Stimulated activated CD8-positive, alpha-beta memory T cell treated with anti-CD3 and anti-CD28 coated beads, Interleukin-12 subunit alpha, Interleukin-12 subunit beta, amount 100 ng/mL, for 4 hours (primary cell): Measurements from ENCODE around the gene KCNJ6.
"Not testable (repeated sequence)": the region's sequence is repeated elsewhere in the genome, so short reads cannot be mapped to it uniquely, and the experiment has no call there.

Experiments used
- DNase-seq: peaks from one replicate; pipeline ENCODE4 v3.0.0-alpha.2; 2020; ENCODE audit warnings: low read depth

The KCNJ6 gene

GRCh38 chr21:37770461-37770860 is 145.8 kb downstream of the KCNJ6 start:
- DNase-seq, result no peak

GRCh38 chr21:37769656-37770055 is 146.6 kb downstream of the KCNJ6 start:
- DNase-seq, result no peak

- DNase-seq, result no peak
These were observed 148.3 kb downstream of the KCNJ6 start for GRCh38 chr21:37767984-37768383.

GRCh38 chr21:37766129-37766528 is 150.1 kb downstream of the KCNJ6 start:
- DNase-seq, result no peak

- DNase-seq, result no peak
These were observed 150.9 kb downstream of the KCNJ6 start for GRCh38 chr21:37765221-37765900.

- DNase-seq, result no peak
These were observed 151.6 kb downstream of the KCNJ6 start for GRCh38 chr21:37764691-37765090.

- no peak for DNase-seq
These were observed 153.0 kb downstream of the KCNJ6 start for GRCh38 chr21:37763298-37763697.

- DNase-seq, result no peak
These were observed 153.7 kb downstream of the KCNJ6 start for GRCh38 chr21:37762606-37763005.

GRCh38 chr21:37761406-37761805 is 154.9 kb downstream of the KCNJ6 start:
- not testable (repeated sequence) for DNase-seq

- DNase-seq, result no peak
These were observed 156.5 kb downstream of the KCNJ6 start for GRCh38 chr21:37759777-37760176.

- DNase-seq, result no peak
These were observed 157.3 kb downstream of the KCNJ6 start for GRCh38 chr21:37758982-37759381.

- no peak for DNase-seq
These were observed 158.5 kb downstream of the KCNJ6 start for GRCh38 chr21:37757606-37758376.

GRCh38 chr21:37753122-37753599 is 163.1 kb downstream of the KCNJ6 start:
- no peak for DNase-seq

- no peak for DNase-seq
These were observed 164.8 kb downstream of the KCNJ6 start for GRCh38 chr21:37751268-37751975.

GRCh38 chr21:37749132-37749531 is 167.1 kb downstream of the KCNJ6 start:
- DNase-seq, result no peak

- no peak for DNase-seq
These were observed 167.9 kb downstream of the KCNJ6 start for GRCh38 chr21:37748351-37748750.

- DNase-seq, result no peak
These were observed 169.4 kb downstream of the KCNJ6 start for GRCh38 chr21:37746849-37747248.

- no peak for DNase-seq
These were observed 171.7 kb downstream of the KCNJ6 start for GRCh38 chr21:37744551-37744950.

- no peak for DNase-seq
These were observed 173.7 kb downstream of the KCNJ6 start for GRCh38 chr21:37742532-37742931.

GRCh38 chr21:37742115-37742514 is 174.1 kb downstream of the KCNJ6 start:
- DNase-seq, result no peak

GRCh38 chr21:37737996-37738395 is 178.3 kb downstream of the KCNJ6 start:
- DNase-seq, result no peak

- DNase-seq, result no peak
These were observed 178.8 kb downstream of the KCNJ6 start for GRCh38 chr21:37737507-37737906.

- DNase-seq, result no peak
These were observed 181.4 kb downstream of the KCNJ6 start for GRCh38 chr21:37734846-37735245.
